ENCODE results near the gene SIRPA.

SIRPA gene

GRCh38 chr20:1920826-1921225 is 25.6 kb downstream of the SIRPA start:
- TF ChIP-seq EP300 (IDR thresholded peaks at IDR 0.05; ENCODE audit: borderline replicate concordance) = no peak
- TF ChIP-seq TEAD4 (IDR thresholded peaks at IDR 0.05) = no peak
- TF ChIP-seq USF1 (IDR thresholded peaks at IDR 0.05) = no peak
- no peak for TF ChIP-seq ZBTB7A (IDR thresholded peaks at IDR 0.05; ENCODE audit: low read depth)
- no peak for TF ChIP-seq CEBPB (IDR thresholded peaks at IDR 0.05)
- TF ChIP-seq TCF12 (IDR thresholded peaks at IDR 0.05; ENCODE audit: low read depth) = no peak
- no peak for TF ChIP-seq FOXM1 (IDR thresholded peaks at IDR 0.05; ENCODE audit: borderline replicate concordance, low read depth)
- TF ChIP-seq NFIC (IDR thresholded peaks at IDR 0.05) = no peak
- TF ChIP-seq MAX (IDR thresholded peaks at IDR 0.05) = no peak

GRCh38 chr20:1922786-1923185 is 27.6 kb downstream of the SIRPA start:
- TF ChIP-seq EGR1 (IDR thresholded peaks at IDR 0.05) (no peak), NFIC (IDR thresholded peaks at IDR 0.05) (no peak), CREB1 (IDR thresholded peaks at IDR 0.05; ENCODE audit: low read depth) (no peak), EP300 (IDR thresholded peaks at IDR 0.05; ENCODE audit: borderline replicate concordance) (no peak), REST (IDR thresholded peaks at IDR 0.05; ENCODE audit: low read depth) (no peak), ZBTB7A (IDR thresholded peaks at IDR 0.05; ENCODE audit: low read depth) (no peak), MAX (IDR thresholded peaks at IDR 0.05) (no peak), TEAD4 (IDR thresholded peaks at IDR 0.05) (no peak), YY1 (IDR thresholded peaks at IDR 0.05; ENCODE audit: low read depth) (no peak), USF1 (IDR thresholded peaks at IDR 0.05) (no peak), TAF1 (IDR thresholded peaks at IDR 0.05; ENCODE audit: low read depth) (no peak), RAD21 (IDR thresholded peaks at IDR 0.05; ENCODE audit: low read depth) (no peak)

- TF ChIP-seq CEBPB (IDR thresholded peaks at IDR 0.05) = no peak
- no peak for TF ChIP-seq USF1 (IDR thresholded peaks at IDR 0.05)
- TF ChIP-seq RAD21 (IDR thresholded peaks at IDR 0.05; ENCODE audit: low read depth) = no peak
- TF ChIP-seq FOXM1 (IDR thresholded peaks at IDR 0.05; ENCODE audit: borderline replicate concordance, low read depth) = no peak
- no peak for TF ChIP-seq TAF1 (IDR thresholded peaks at IDR 0.05; ENCODE audit: low read depth)
- no peak for TF ChIP-seq REST (IDR thresholded peaks at IDR 0.05; ENCODE audit: low read depth)
- no peak for TF ChIP-seq MAX (IDR thresholded peaks at IDR 0.05)
- TF ChIP-seq ZBTB7A (IDR thresholded peaks at IDR 0.05; ENCODE audit: low read depth) = no peak
- no peak for TF ChIP-seq EGR1 (IDR thresholded peaks at IDR 0.05)
- TF ChIP-seq TCF12 (IDR thresholded peaks at IDR 0.05; ENCODE audit: low read depth) = no peak
- TF ChIP-seq TEAD4 (IDR thresholded peaks at IDR 0.05) = no peak
- no peak for TF ChIP-seq YY1 (IDR thresholded peaks at IDR 0.05; ENCODE audit: low read depth)
- no peak for TF ChIP-seq NFIC (IDR thresholded peaks at IDR 0.05)
- TF ChIP-seq EP300 (IDR thresholded peaks at IDR 0.05; ENCODE audit: borderline replicate concordance) = no peak
- TF ChIP-seq CREB1 (IDR thresholded peaks at IDR 0.05; ENCODE audit: low read depth) = no peak
Measured at GRCh38 chr20:1924910-1925861, 30.0 kb downstream of the SIRPA start.

GRCh38 chr20:1926237-1926636 is 31.0 kb downstream of the SIRPA start:
- no peak for TF ChIP-seq RAD21 (IDR thresholded peaks at IDR 0.05; ENCODE audit: low read depth)
- no peak for TF ChIP-seq ZBTB7A (IDR thresholded peaks at IDR 0.05; ENCODE audit: low read depth)
- no peak for TF ChIP-seq NFIC (IDR thresholded peaks at IDR 0.05)
- no peak for TF ChIP-seq MAX (IDR thresholded peaks at IDR 0.05)
- no peak for TF ChIP-seq FOXM1 (IDR thresholded peaks at IDR 0.05; ENCODE audit: borderline replicate concordance, low read depth)
- no peak for TF ChIP-seq CEBPB (IDR thresholded peaks at IDR 0.05)
- TF ChIP-seq CREB1 (IDR thresholded peaks at IDR 0.05; ENCODE audit: low read depth) = no peak
- no peak for TF ChIP-seq EGR1 (IDR thresholded peaks at IDR 0.05)
- no peak for TF ChIP-seq TAF1 (IDR thresholded peaks at IDR 0.05; ENCODE audit: low read depth)
- TF ChIP-seq YY1 (IDR thresholded peaks at IDR 0.05; ENCODE audit: low read depth) = no peak
- no peak for TF ChIP-seq USF1 (IDR thresholded peaks at IDR 0.05)
- TF ChIP-seq REST (IDR thresholded peaks at IDR 0.05; ENCODE audit: low read depth) = no peak
- no peak for TF ChIP-seq EP300 (IDR thresholded peaks at IDR 0.05; ENCODE audit: borderline replicate concordance)
- no peak for TF ChIP-seq TEAD4 (IDR thresholded peaks at IDR 0.05)
- no peak for TF ChIP-seq TCF12 (IDR thresholded peaks at IDR 0.05; ENCODE audit: low read depth)
